Kidney (tissue), 22 donors: ENCODE measurements around the gene LCMT2. TPM values are rescaled to one million over a fixed set of nuclear protein-coding genes. Genes with fewer than 3 reads are reported as not detected.

Source experiments
- DNase-seq, 5 donors: peaks; one replicate each; pipeline ENCODE4 v3.0.0-alpha.2; 2013 to 2020
- FAIRE-seq: peaks from 2 replicates; lab custom pipeline; 2012; peaks lifted over from hg19 to GRCh38; lab: Jason Lieb, UNC
- H3K27ac ChIP-seq, 2 donors: one replicate each; pipeline ENCODE4 v1.7.0; 2013; ENCODE audit warnings: low read depth in 2 of 2, low read length in 2 of 2, inconsistent platforms in 1 of 2
- H3K27me3 ChIP-seq: one replicate; pipeline ENCODE4 v1.7.1; 2013; ENCODE audit warnings: low read length, inconsistent platforms; ENCODE audit not compliant: control insufficient read depth, insufficient read depth
- H3K36me3 ChIP-seq, 3 donors: one replicate each; pipeline versions ENCODE4 v1.7.0 to v1.7.1; 2013; ENCODE audit warnings: low read length in 3 of 3, control low read depth in 1 of 3, inconsistent platforms in 1 of 3; ENCODE audit not compliant: insufficient read depth in 3 of 3, control insufficient read depth in 2 of 3
- H3K4me1 ChIP-seq, 3 donors: one replicate each; pipeline versions ENCODE4 v1.7.0 to v1.7.1; 2013; ENCODE audit warnings: low read length in 3 of 3, inconsistent platforms in 1 of 3, low read depth in 1 of 3; ENCODE audit not compliant: control insufficient read depth in 2 of 3, insufficient read depth in 2 of 3
- H3K4me3 ChIP-seq, 3 donors: one replicate each; pipeline versions ENCODE4 v1.7.0 to v1.8.1; 2013; ENCODE audit warnings: low read length in 3 of 3, control low read depth in 1 of 3, inconsistent platforms in 1 of 3
- H3K9ac ChIP-seq, 3 donors: one replicate each; pipeline versions ENCODE4 v1.7.0 to v1.7.1; 2013; ENCODE audit warnings: low read length in 3 of 3, control low read depth in 1 of 3, inconsistent platforms in 1 of 3
- H3K9me3 ChIP-seq, 3 donors: one replicate each; pipeline versions ENCODE4 v1.7.0 to v1.7.1; 2013; ENCODE audit warnings: low read length in 3 of 3, control low read depth in 1 of 3, inconsistent platforms in 1 of 3; ENCODE audit not compliant: control insufficient read depth in 2 of 3, insufficient read depth in 1 of 3
- intact Hi-C: fragments of 100-400 bp; cut with DNase I; formaldehyde crosslinking; loops from one replicate; pipeline ENCODE4 v1.11.1; 2022
- long read RNA-seq, 10 donors: library from polyadenylated mRNA in 1 of 10; unstranded in 1 of 10; transcript quantifications; one replicate each; pipeline ENCODE4 v2.0.0 and lab custom pipeline, GENCODE V29; 2021 to 2026
- polyA plus RNA-seq: library from polyadenylated mRNA; stranded (reverse); fragments of 350-450 nt; fragmentation: Illumina TruSeq; extraction: RNeasy Lipid Tissue Mini Kit (QIAGEN cat#74804); gene quantifications from one replicate; pipeline ENCODE4 v1.2.3, GENCODE V29; 2014; ENCODE audit warnings: low read depth, low replicate concordance; ENCODE audit not compliant: insufficient read depth
- total RNA-seq: library from RNA; stranded (reverse); fragmentation: NEBNext Ultra II Directional; extraction: Animal tissue kit (Norgen Biotek cat#: 25700); gene quantifications from one replicate; pipeline ENCODE4 v1.2.1, GENCODE V29; 2021
- TF ChIP-seq, protein P1 (sequence below): IDR thresholded peaks from 3 replicates; pipeline ENCODE4 v1.5.1; 2012; ENCODE audit warnings: mild to moderate bottlenecking, moderate library complexity, borderline replicate concordance; ENCODE audit not compliant: insufficient read depth; ENCODE audit errors: extremely low read depth
- donor health status: control.
- donor health status: control.
- donor health status: control.
- donor health status: control.
- donor health status: control.
- donor health status: DM: yes; HTN: yes; CAD: no.
- donor health status: Normal renal cell carcinoma (clear cell type).

The LCMT2 gene, protein sequence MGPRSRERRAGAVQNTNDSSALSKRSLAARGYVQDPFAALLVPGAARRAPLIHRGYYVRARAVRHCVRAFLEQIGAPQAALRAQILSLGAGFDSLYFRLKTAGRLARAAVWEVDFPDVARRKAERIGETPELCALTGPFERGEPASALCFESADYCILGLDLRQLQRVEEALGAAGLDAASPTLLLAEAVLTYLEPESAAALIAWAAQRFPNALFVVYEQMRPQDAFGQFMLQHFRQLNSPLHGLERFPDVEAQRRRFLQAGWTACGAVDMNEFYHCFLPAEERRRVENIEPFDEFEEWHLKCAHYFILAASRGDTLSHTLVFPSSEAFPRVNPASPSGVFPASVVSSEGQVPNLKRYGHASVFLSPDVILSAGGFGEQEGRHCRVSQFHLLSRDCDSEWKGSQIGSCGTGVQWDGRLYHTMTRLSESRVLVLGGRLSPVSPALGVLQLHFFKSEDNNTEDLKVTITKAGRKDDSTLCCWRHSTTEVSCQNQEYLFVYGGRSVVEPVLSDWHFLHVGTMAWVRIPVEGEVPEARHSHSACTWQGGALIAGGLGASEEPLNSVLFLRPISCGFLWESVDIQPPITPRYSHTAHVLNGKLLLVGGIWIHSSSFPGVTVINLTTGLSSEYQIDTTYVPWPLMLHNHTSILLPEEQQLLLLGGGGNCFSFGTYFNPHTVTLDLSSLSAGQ
- 12.7 TPM for total RNA-seq
- polyA plus RNA-seq = 5.8 TPM
- long read RNA-seq, donor 1, full-length matches to known transcripts = 14 of 14 reads
- long read RNA-seq, donor 1, partial matches to known transcripts = 0 of 14 reads
- long read RNA-seq, donor 1, other reads (novel, unspliced or antisense) = 0 of 14 reads
- long read RNA-seq, donor 2, full-length matches to known transcripts = 19 of 19 reads
- long read RNA-seq, donor 2, partial matches to known transcripts = 0 of 19 reads
- long read RNA-seq, donor 2, other reads (novel, unspliced or antisense) = 0 of 19 reads
- long read RNA-seq, donor 3, full-length matches to known transcripts = 9 of 22 reads
- long read RNA-seq, donor 3, partial matches to known transcripts = 0 of 22 reads
- long read RNA-seq, donor 3, other reads (novel, unspliced or antisense) = 13 of 22 reads
- long read RNA-seq, donor 4, full-length matches to known transcripts = 17 of 17 reads
- long read RNA-seq, donor 4, partial matches to known transcripts = 0 of 17 reads
- long read RNA-seq, donor 4, other reads (novel, unspliced or antisense) = 0 of 17 reads
- long read RNA-seq, donor 5 = 0 reads
- long read RNA-seq, donor 6, full-length matches to known transcripts = 9 of 9 reads
- long read RNA-seq, donor 6, partial matches to known transcripts = 0 of 9 reads
- long read RNA-seq, donor 6, other reads (novel, unspliced or antisense) = 0 of 9 reads
- long read RNA-seq, donor 7, full-length matches to known transcripts = 8 of 8 reads
- long read RNA-seq, donor 7, partial matches to known transcripts = 0 of 8 reads
- long read RNA-seq, donor 7, other reads (novel, unspliced or antisense) = 0 of 8 reads
- long read RNA-seq, donor 8, full-length matches to known transcripts = 21 of 21 reads
- long read RNA-seq, donor 8, partial matches to known transcripts = 0 of 21 reads
- long read RNA-seq, donor 8, other reads (novel, unspliced or antisense) = 0 of 21 reads
- long read RNA-seq, donor 9, full-length matches to known transcripts = 13 of 21 reads
- long read RNA-seq, donor 9, partial matches to known transcripts = 8 of 21 reads
- long read RNA-seq, donor 9, other reads (novel, unspliced or antisense) = 0 of 21 reads
- long read RNA-seq, donor 10, full-length matches to known transcripts = 15 of 24 reads
- long read RNA-seq, donor 10, partial matches to known transcripts = 9 of 24 reads
- long read RNA-seq, donor 10, other reads (novel, unspliced or antisense) = 0 of 24 reads

DNA sequence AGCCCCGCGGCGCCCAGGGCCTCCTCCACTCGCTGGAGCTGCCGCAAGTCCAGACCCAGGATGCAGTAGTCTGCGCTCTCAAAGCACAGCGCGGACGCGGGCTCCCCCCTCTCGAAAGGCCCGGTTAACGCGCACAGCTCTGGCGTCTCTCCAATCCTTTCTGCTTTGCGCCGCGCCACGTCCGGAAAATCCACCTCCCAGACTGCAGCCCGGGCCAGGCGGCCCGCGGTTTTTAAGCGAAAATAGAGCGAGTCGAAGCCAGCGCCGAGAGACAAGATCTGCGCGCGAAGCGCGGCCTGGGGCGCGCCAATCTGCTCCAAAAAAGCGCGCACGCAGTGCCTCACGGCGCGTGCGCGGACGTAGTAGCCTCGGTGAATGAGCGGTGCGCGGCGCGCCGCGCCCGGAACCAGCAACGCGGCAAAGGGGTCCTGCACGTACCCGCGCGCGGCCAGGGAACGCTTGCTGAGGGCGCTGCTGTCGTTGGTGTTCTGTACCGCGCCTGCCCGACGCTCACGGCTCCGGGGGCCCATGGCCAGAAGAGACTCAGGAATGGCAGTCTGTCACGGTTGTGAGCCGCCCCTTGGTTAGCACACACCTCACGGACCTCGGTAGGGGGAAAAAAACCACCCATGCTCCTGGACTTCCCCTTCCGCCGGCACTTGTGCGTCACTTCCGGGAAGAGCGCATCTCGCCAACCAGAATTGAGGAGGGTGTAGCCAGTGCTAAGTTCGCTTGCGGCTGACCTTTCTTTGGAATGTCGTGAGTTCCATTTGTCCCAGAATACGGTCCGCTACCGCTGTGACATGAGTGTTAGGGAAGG, at the start of gene LCMT2:
TSS of gene LCMT2 (minus strand) at position 614 of the 820 bp plus-strand sequence. CDS start at position 530, 84 bp downstream.
- peak; percentile 82 for FAIRE-seq

DNA sequence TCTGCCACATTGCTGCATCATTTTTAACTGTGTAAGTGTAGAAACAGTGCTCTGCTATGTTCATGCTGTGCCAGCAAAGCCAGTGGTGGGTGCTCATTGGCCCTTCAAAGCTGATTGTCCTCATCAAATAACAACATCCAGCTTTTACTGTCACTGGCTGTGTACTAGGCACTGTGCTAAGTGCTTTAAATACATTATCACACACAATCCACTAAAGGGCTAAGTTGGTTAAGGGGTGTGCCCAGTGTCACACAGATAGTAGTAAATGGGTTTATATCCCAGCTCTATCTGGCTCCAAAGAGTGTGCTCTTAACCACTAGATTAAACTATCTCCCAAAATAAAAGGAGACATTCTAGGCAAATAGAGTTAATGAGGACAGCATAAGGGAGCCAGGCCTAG, 48.2 kb upstream of the LCMT2 start:
- no peak for FAIRE-seq
- Histone ChIP-seq H3K27ac (no peak overlapping the region), H3K4me3 (no peak overlapping the region), H3K4me1 (peaks cover 0 to 3% (median 0%) of the 10 kb centered on the region in 3 donors), H3K36me3 (peaks cover 2 to 19% (median 10%) of the 10 kb centered on the region in 3 donors), H3K9me3 (no peaks in the 10 kb centered on the region), H3K27me3 (no peaks in the 10 kb centered on the region), H3K9ac (no peak overlapping the region)
- TF ChIP-seq, protein P1, sequence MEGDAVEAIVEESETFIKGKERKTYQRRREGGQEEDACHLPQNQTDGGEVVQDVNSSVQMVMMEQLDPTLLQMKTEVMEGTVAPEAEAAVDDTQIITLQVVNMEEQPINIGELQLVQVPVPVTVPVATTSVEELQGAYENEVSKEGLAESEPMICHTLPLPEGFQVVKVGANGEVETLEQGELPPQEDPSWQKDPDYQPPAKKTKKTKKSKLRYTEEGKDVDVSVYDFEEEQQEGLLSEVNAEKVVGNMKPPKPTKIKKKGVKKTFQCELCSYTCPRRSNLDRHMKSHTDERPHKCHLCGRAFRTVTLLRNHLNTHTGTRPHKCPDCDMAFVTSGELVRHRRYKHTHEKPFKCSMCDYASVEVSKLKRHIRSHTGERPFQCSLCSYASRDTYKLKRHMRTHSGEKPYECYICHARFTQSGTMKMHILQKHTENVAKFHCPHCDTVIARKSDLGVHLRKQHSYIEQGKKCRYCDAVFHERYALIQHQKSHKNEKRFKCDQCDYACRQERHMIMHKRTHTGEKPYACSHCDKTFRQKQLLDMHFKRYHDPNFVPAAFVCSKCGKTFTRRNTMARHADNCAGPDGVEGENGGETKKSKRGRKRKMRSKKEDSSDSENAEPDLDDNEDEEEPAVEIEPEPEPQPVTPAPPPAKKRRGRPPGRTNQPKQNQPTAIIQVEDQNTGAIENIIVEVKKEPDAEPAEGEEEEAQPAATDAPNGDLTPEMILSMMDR = no peak
- intact Hi-C loops = no loop called here
- DNase-seq = no peak

More for the DNA sequence above, at the start of gene LCMT2:
- H3K9ac ChIP-seq = peak within 1 kb of the TSS; percentile 81 to 90 (median 90)
- H3K36me3 ChIP-seq = peaks cover 0 to 3% (median 0%) of the 10 kb centered on the region in 3 donors
- DNase-seq = peak; percentile 95 to 99 (median 96)
- no peaks in the 10 kb centered on the region for H3K27me3 ChIP-seq
- H3K4me1 ChIP-seq = peaks cover 0 to 11% (median 10%) of the 10 kb centered on the region in 3 donors
- intact Hi-C loops = no loop called here
- no peaks in the 10 kb centered on the region for H3K9me3 ChIP-seq
- H3K4me3 ChIP-seq = peak within 1 kb of the TSS; percentile 93 to 99 (median 94)
- TF ChIP-seq, protein P1 = peak; percentile 3
- peak within 1 kb of the TSS; percentile 87 to 92 for H3K27ac ChIP-seq
